PC-3 (cell line): ENCODE results near the gene TFF3. TPM values are rescaled to one million over a fixed set of nuclear protein-coding genes. Genes with fewer than 3 reads are reported as not detected.

Experiments used
- ATAC-seq: fragments of 200-7000 bp; cut with Tn5 transposase; 2 replicates; pipeline ENCODE4 v1.9.1; 2020; ENCODE audit warnings: mild to moderate bottlenecking, moderate library complexity
- BruUV-seq: library from RNA; stranded (reverse); fragments of 400-500 nt; replicated peaks from 2 replicates; lab custom pipeline; 2021; lab: Mats Ljungman, UMichigan
- CTCF ChIA-PET: fragments of 300-600 bp; sonication (Branson Sonifier 250); formaldehyde crosslinking; loops from one replicate; lab custom pipeline; 2022; ENCODE audit warnings: antibody characterized with exemption; lab: Charles Lee
- POLR2A ChIA-PET: fragments of 300-600 bp; sonication (Branson Sonifier 250); formaldehyde crosslinking; loops from one replicate; lab custom pipeline; 2022; ENCODE audit warnings: antibody characterized with exemption; ENCODE audit not compliant: unreplicated experiment; lab: Charles Lee
- DNase-seq: peaks from one replicate; pipeline ENCODE4 v3.0.0-alpha.2; 2015
- H2AFZ ChIP-seq: fragments of 300-600 bp; sonication (generic); 2 replicates; pipeline ENCODE4 v1.6.0; 2016; ENCODE audit warnings: antibody characterized with exemption, low read length
- H3F3A ChIP-seq: fragments of 300-600 bp; sonication (generic); one replicate; pipeline ENCODE4 v1.6.0; 2017; ENCODE audit warnings: antibody characterized with exemption, low read length, control low read depth, mild to moderate bottlenecking; ENCODE audit not compliant: unreplicated experiment
- H3K27ac ChIP-seq: fragments of 300-600 bp; sonication (generic); 2 replicates; pipeline ENCODE4 v1.5.1; 2016; ENCODE audit warnings: mild to moderate bottlenecking, low read length
- H3K27me3 ChIP-seq: fragments of 300-600 bp; sonication (generic); 2 replicates; pipeline ENCODE4 v1.6.1; 2016; ENCODE audit warnings: low read length, mixed read lengths
- H3K36me3 ChIP-seq: fragments of 300-600 bp; sonication (generic); 2 replicates; pipeline ENCODE4 v1.6.1; 2016; ENCODE audit warnings: low read depth, mixed run types, low read length, mixed read lengths
- H3K4me1 ChIP-seq: fragments of 300-600 bp; sonication (generic); 2 replicates; pipeline ENCODE4 v1.5.1; 2016; ENCODE audit warnings: low read length; ENCODE audit not compliant: insufficient read depth
- H3K4me2 ChIP-seq: fragments of 300-600 bp; sonication (generic); 2 replicates; pipeline ENCODE4 v1.6.0; 2016; ENCODE audit warnings: low read length
- H3K4me3 ChIP-seq: fragments of 300-600 bp; sonication (generic); 2 replicates; pipeline ENCODE4 v1.5.1; 2016; ENCODE audit warnings: mild to moderate bottlenecking, low read length, mixed read lengths
- H3K79me2 ChIP-seq: fragments of 300-600 bp; sonication (generic); 2 replicates; pipeline ENCODE4 v1.6.1; 2017; ENCODE audit warnings: low read length, mixed read lengths
- H3K9ac ChIP-seq: fragments of 300-600 bp; sonication (generic); 2 replicates; pipeline ENCODE4 v1.6.0; 2016; ENCODE audit warnings: mild to moderate bottlenecking, low read length
- H3K9me2 ChIP-seq: fragments of 300-600 bp; sonication (generic); replicated peaks from 2 replicates; pipeline ENCODE4 v1.6.1; 2016; ENCODE audit warnings: mixed run types, low read length, mixed read lengths
- H3K9me3 ChIP-seq: fragments of 300-600 bp; sonication (generic); 2 replicates; pipeline ENCODE4 v1.6.1; 2016; ENCODE audit warnings: low read length, mixed read lengths
- H4K20me1 ChIP-seq: fragments of 300-600 bp; sonication (generic); 2 replicates; pipeline ENCODE4 v1.6.1; 2016; ENCODE audit warnings: low read length, mixed read lengths
- EZH2 ChIP-seq: fragments of 300-600 bp; sonication (generic); IDR thresholded peaks from one replicate; pipeline ENCODE4 v1.6.1; 2017; ENCODE audit warnings: antibody characterized with exemption, mild to moderate bottlenecking, low read length; ENCODE audit not compliant: unreplicated experiment
- EZH2phosphoT487 ChIP-seq: fragments of 300-600 bp; sonication (generic); IDR thresholded peaks from 2 replicates; pipeline ENCODE4 v1.6.1; 2018; ENCODE audit warnings: mild to moderate bottlenecking, antibody characterized with exemption, low read length, borderline replicate concordance
- intact Hi-C: fragments of 100-400 bp; cut with micrococcal nuclease; formaldehyde crosslinking; loops from 2 replicates; pipeline ENCODE4 v1.9.0; 2023
- total RNA-seq: library from RNA; depleted of rRNA; stranded (reverse); fragments of >200 nt; gene quantifications from 2 replicates; pipeline ENCODE4 v1.2.3, GENCODE V29; 2014
- TF ChIP-seq, protein P1 (sequence below): fragments of 300-600 bp; sonication (generic); conservative IDR thresholded peaks from 2 replicates; pipeline ENCODE4 v1.5.1; 2017; ENCODE audit warnings: antibody characterized with exemption, low read depth, mild to moderate bottlenecking, low read length

The TFF3 gene
- total RNA-seq, 1 experiment from 2014 or later = 2.8 TPM

DNA sequence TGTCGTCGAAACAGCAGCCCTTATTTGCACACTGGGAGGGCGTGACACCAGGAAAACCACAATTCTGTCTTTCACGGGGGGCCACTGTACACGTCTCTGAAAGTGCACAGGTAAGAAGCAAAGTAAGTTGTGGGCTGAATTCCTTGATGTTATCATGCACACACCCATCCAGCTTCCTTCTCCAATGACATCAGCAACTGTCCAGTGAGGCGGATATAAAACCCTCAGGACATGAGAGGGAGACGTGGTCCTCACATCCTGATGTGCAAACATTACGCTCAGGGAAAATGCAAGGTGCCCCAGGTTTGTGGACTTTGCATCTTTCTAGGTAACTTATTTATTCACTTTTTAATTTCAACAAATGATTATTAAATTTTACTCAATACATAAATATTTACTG, 48.1 kb upstream of the TFF3 start:
- no peaks in the 10 kb centered on the region for H3K79me2 ChIP-seq
- ChIA-PET POLR2A (interaction anchor here (0.5 kb wide), 1 partner anchor 12 kb away, joined by 4 read pairs; the partner anchor contains the start of gene TFF2), CTCF (interaction anchor here (0.6 to 1.2 kb wide), 2 partner anchors 25 to 250 kb away, joined by 3 to 13 read pairs; no protein-coding TSS in a partner anchor)
- H3K4me1 ChIP-seq = peaks cover 56% of the 10 kb centered on the region
- peak overlapping the region; percentile 54 for H3K4me2 ChIP-seq
- H2AFZ ChIP-seq = no peak overlapping the region
- no peak for TF ChIP-seq EZH2phosphoT487
- TF ChIP-seq, protein P1, sequence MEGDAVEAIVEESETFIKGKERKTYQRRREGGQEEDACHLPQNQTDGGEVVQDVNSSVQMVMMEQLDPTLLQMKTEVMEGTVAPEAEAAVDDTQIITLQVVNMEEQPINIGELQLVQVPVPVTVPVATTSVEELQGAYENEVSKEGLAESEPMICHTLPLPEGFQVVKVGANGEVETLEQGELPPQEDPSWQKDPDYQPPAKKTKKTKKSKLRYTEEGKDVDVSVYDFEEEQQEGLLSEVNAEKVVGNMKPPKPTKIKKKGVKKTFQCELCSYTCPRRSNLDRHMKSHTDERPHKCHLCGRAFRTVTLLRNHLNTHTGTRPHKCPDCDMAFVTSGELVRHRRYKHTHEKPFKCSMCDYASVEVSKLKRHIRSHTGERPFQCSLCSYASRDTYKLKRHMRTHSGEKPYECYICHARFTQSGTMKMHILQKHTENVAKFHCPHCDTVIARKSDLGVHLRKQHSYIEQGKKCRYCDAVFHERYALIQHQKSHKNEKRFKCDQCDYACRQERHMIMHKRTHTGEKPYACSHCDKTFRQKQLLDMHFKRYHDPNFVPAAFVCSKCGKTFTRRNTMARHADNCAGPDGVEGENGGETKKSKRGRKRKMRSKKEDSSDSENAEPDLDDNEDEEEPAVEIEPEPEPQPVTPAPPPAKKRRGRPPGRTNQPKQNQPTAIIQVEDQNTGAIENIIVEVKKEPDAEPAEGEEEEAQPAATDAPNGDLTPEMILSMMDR = no peak
- TF ChIP-seq EZH2 = no peak
- BruUV-seq = no TSS peak
- ATAC-seq = peak; percentile 14
- H3K9me3 ChIP-seq = no peaks in the 10 kb centered on the region
- H3K4me3 ChIP-seq = no peak overlapping the region
- H3K27me3 ChIP-seq = no peaks in the 10 kb centered on the region
- intact Hi-C loops = no loop called here
- H3K36me3 ChIP-seq = no peaks in the 10 kb centered on the region
- peak overlapping the region; percentile 97 for H3K27ac ChIP-seq
- DNase-seq = peak; percentile 80
- H3K9ac ChIP-seq = peak overlapping the region; percentile 88
- no peaks in the 10 kb centered on the region for H3F3A ChIP-seq
- H4K20me1 ChIP-seq = no peaks in the 10 kb centered on the region
- no peaks in the 10 kb centered on the region for H3K9me2 ChIP-seq

DNA sequence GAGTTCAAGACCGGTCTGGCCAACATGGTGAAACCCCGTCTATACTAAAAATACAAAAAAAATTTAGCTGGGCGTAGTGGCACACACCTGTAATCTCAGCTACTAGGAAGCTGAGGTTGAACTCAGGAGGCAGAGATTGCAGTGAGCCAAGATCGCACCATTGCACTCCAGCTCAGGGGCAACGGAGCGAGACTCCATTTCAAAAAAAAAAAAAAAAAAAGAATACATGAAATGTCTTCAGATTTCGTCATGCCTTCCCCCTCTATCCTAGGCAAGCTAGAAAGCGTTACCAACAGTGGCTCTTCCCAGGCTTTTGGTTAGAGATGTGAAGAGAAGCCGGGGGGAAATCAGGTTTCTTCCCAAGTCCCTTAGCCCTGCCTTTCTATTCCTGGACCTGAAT, 47.5 kb upstream of the TFF3 start:
- Histone ChIP-seq H3K4me1 (peaks cover 53% of the 10 kb centered on the region), H3K36me3 (no peaks in the 10 kb centered on the region), H3K9me3 (no peaks in the 10 kb centered on the region), H2AFZ (no peak overlapping the region), H4K20me1 (no peaks in the 10 kb centered on the region), H3K9me2 (no peaks in the 10 kb centered on the region), H3K4me3 (no peak overlapping the region), H3K4me2 (peak overlapping the region; percentile 54), H3F3A (no peaks in the 10 kb centered on the region), H3K27me3 (no peaks in the 10 kb centered on the region), H3K79me2 (no peaks in the 10 kb centered on the region), H3K9ac (peak overlapping the region; percentile 88), H3K27ac (peak overlapping the region; percentile 97)
- TF ChIP-seq EZH2phosphoT487 = no peak
- TF ChIP-seq, protein P1 = no peak
- no peak for TF ChIP-seq EZH2
- no TSS peak for BruUV-seq
- intact Hi-C loops = no loop called here
- ATAC-seq (no peak), DNase-seq (no peak)
- POLR2A ChIA-PET = interaction anchor here (0.5 to 0.6 kb wide), 2 partner anchors 12 to 38 kb away, joined by 4 to 7 read pairs; partner anchors contain the start of gene TFF2
- CTCF ChIA-PET = interaction anchor here (0.6 to 1.2 kb wide), 2 partner anchors 24 to 249 kb away, joined by 3 to 13 read pairs; no protein-coding TSS in a partner anchor

DNA sequence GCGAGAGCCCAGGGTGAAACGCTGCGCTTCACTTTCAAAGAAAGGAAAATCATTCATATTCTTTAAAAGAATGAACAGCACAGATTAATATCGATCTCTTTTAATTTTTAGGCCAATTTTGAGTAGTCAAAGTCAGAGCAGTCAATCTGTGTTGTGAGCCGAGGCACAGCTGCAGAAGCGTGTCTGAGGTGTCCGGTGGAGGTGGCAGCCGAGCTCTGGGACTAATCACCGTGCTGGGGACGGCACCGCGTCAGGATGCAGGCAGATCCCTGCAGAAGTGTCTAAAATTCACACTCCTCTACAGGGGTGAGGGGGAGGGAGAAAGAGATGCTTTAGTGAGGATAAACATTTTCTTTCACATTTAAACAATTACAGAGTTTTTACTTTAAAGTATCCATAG, 47.0 kb upstream of the TFF3 start:
- Histone ChIP-seq H3K9ac (peak overlapping the region; percentile 88), H4K20me1 (no peaks in the 10 kb centered on the region), H3K27ac (peak overlapping the region; percentile 97), H3K4me3 (no peak overlapping the region), H3K36me3 (no peaks in the 10 kb centered on the region), H3K9me3 (no peaks in the 10 kb centered on the region), H3K9me2 (no peaks in the 10 kb centered on the region), H3K4me2 (no peak overlapping the region), H3K79me2 (no peaks in the 10 kb centered on the region), H3F3A (no peaks in the 10 kb centered on the region), H3K4me1 (peaks cover 48% of the 10 kb centered on the region), H3K27me3 (no peaks in the 10 kb centered on the region), H2AFZ (no peak overlapping the region)
- TF ChIP-seq EZH2phosphoT487 = no peak
- TF ChIP-seq, protein P1 = no peak
- TF ChIP-seq EZH2 = no peak
- ChIA-PET POLR2A (interaction anchor here (0.6 kb wide), 1 partner anchor 37 kb away, joined by 7 read pairs; no protein-coding TSS in a partner anchor), CTCF (interaction anchor here (1.2 kb wide), 1 partner anchor 24 kb away, joined by 13 read pairs; no protein-coding TSS in a partner anchor)
- no TSS peak for BruUV-seq
- intact Hi-C loops = no loop called here
- ATAC-seq (no peak), DNase-seq (no peak)
